Heart left ventricle (tissue), 16 donors: ENCODE data around the gene RALGAPA1. TPM values are rescaled to one million over a fixed set of nuclear protein-coding genes. Genes with fewer than 3 reads are reported as not detected.

ENCODE experiments used
- ATAC-seq, 4 donors: fragments of 200-7000 bp; cut with Tn5 transposase; one replicate each; pipeline ENCODE4 v1.9.1; 2020 to 2022; ENCODE audit warnings: moderate library complexity in 4 of 4, mild to moderate bottlenecking in 3 of 4, moderate number of reproducible peaks in 1 of 4
- DNase-seq, 5 donors: peaks; one replicate each; pipeline ENCODE4 v3.0.0-alpha.2; 2020
- H3K27ac ChIP-seq, 12 donors: fragments of 200-600 bp; sonication (generic) in 4 of 12; one replicate each; pipeline versions ENCODE4 v1.5.0 to v1.8.0; 2016 to 2022; ENCODE audit warnings: mild to moderate bottlenecking in 2 of 12
- H3K27me3 ChIP-seq, 9 donors: fragments of 200-600 bp; sonication (generic) in 2 of 9; one replicate each; pipeline versions ENCODE4 v1.5.1 to v1.8.0; 2016 to 2022; ENCODE audit warnings: mild to moderate bottlenecking in 3 of 9
- H3K36me3 ChIP-seq, 9 donors: fragments of 200-600 bp; sonication (generic) in 2 of 9; one replicate each; pipeline versions ENCODE4 v1.5.0 to v1.8.0; 2018 to 2022; ENCODE audit warnings: mild to moderate bottlenecking in 2 of 9
- H3K4me1 ChIP-seq, 12 donors: fragments of 200-600 bp; sonication (generic) in 4 of 12; one replicate each; pipeline versions ENCODE4 v1.5.0 to v1.8.0; 2016 to 2022; ENCODE audit warnings: mild to moderate bottlenecking in 3 of 12
- H3K4me3 ChIP-seq, 12 donors: fragments of 200-600 bp; sonication (generic) in 4 of 12; one replicate each; pipeline versions ENCODE4 v1.5.0 to v1.8.0; 2017 to 2022; ENCODE audit warnings: mild to moderate bottlenecking in 9 of 12, moderate library complexity in 4 of 12
- H3K9me3 ChIP-seq, 12 donors: fragments of 200-600 bp; sonication (generic) in 4 of 12; one replicate each; pipeline versions ENCODE4 v1.5.0 to v1.8.0; 2016 to 2022; ENCODE audit warnings: mild to moderate bottlenecking in 1 of 12
- CTCF ChIP-seq, 12 donors: fragments of 200-600 bp; sonication (generic) in 4 of 12; IDR thresholded peaks; one replicate each; pipeline versions ENCODE4 v1.5.0 to v1.8.0; 2018 to 2022; ENCODE audit warnings: antibody characterized with exemption in 12 of 12, mild to moderate bottlenecking in 5 of 12
- POLR2A ChIP-seq, 2 donors: fragments of 450-650 bp; IDR thresholded peaks; one replicate each; pipeline ENCODE4 v1.6.1; 2017; ENCODE audit warnings: antibody characterized with exemption in 2 of 2, mild to moderate bottlenecking in 2 of 2, moderate library complexity in 2 of 2
- WGBS, 4 donors: extraction: QIAGEN DNeasy Blood & Tissue Kit in 2 of 4; methylation state at CpG; one replicate each; pipeline versions ENCODE4 v1.1.5 to v1.1.7; 2013 to 2018; 5-methylcytosine and 5-hydroxymethylcytosine counted together
- intact Hi-C, 10 donors: fragments of 100-400 bp; cut with DNase I; formaldehyde crosslinking; loops; one replicate each; pipeline versions ENCODE4 v1.11.1 to v1.14.2; 2022
- polyA plus RNA-seq, 2 donors: library from polyadenylated mRNA; stranded (reverse); fragments of 200-250 nt; gene quantifications; one replicate each; pipeline ENCODE4 v1.2.3, GENCODE V29; 2013
- total RNA-seq, 9 donors: library from RNA; depleted of rRNA in 2 of 9; stranded (reverse); fragments of >200 nt in 2 of 9; fragmentation: NEBNext Ultra II Directional in 3 of 9; extraction: Animal tissue kit (Norgen Biotek cat#: 25700) in 3 of 9; gene quantifications; one replicate each; pipeline versions ENCODE4 v1.1.0 to v1.2.4, GENCODE V29; 2016 to 2023
- donor health status: ischemic (EF 13 %, LVEDD 7.1; RV severe dilation, severe dysfunction).
- donor health status: healthy with polysubstance abuse.
- donor health status: DM: no; HTN: yes; CAD: no.
- donor health status: DM: no; HTN: no; CAD: no.
- donor health status: ischemic (EF 25% LVEDD 6.9; RV normal size, moderate dysfunction).
- donor health status: ischemic (EF 25% LVEDD 5.7; RV mildly dilated, moderate dysfunction).
- donor health status: healthy.
- donor health status: DM: yes; HTN: yes; CAD: no.
- donor health status: ischemic (EF 35%, LVEDD 5.7; RV mildly dilated, moderate dysfunction).
- donor health status: nonischemic (EF 11% LVEDD 7.7; RV severe dilation, severe dysfunction).
- donor health status: DM: yes; HTN: yes; CAD: no.
- donor health status: PGD.
- donor health status: ischemic (EF 29% LVEDD 5.4; RV normal size, mild dysfunction).
- donor health status: nonischemic (EF 23%, LVEDD 6.1; RV moderate dilation, normal function).

Gene RALGAPA1
- total and polyA plus RNA-seq, 11 donors, result 9.9 to 43.0 (median 27.8) TPM

DNA sequence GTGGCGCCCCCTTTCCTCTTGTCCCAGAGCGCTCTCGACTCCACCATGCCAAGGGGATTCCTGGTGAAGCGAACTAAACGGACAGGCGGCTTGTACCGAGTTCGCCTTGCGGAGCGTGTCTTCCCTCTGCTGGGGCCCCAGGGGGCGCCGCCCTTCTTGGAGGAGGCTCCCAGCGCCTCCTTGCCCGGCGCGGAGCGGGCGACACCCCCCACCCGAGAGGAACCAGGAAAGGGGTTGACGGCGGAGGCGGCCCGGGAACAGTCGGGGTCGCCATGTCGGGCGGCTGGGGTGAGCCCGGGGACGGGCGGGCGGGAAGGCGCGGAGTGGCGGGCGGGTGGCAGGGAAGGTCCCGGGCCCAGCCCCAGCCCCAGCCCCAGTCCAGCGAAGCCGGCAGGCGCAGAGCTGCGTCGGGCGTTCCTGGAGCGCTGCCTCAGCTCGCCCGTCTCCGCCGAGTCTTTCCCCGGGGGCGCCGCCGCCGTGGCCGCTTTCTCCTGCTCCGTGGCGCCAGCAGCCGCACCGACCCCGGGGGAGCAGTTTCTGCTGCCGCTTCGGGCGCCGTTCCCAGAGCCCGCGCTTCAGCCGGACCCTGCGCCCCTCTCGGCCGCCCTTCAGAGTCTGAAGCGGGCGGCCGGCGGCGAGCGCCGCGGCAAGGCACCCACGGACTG, 274.8 kb downstream of the RALGAPA1 start:
- DNase-seq (peak in 1 of 5 donors; percentile 65), ATAC-seq (no peak)
- Histone ChIP-seq H3K4me3 (peak overlapping the region; percentile 36 to 58 (median 54)), H3K27me3 (peaks cover 27 to 73% (median 59%) of the 10 kb centered on the region in 9 donors), H3K4me1 (peaks cover 0 to 31% (median 27%) of the 10 kb centered on the region in 12 donors), H3K27ac (no peak overlapping the region), H3K36me3 (peaks cover 0 to 11% (median 6%) of the 10 kb centered on the region in 9 donors), H3K9me3 (no peaks in the 10 kb centered on the region)
- 0 to 2% (median 2%) methylated on average over 49 to 77 of the region's 77 CpGs for WGBS, 4 donors
- intact Hi-C loops, result no loop called here
- TF ChIP-seq CTCF (IDR thresholded peaks at IDR 0.05) (no peak), POLR2A (IDR thresholded peaks at IDR 0.05) (no peak)

GRCh38 chr14:35533357-35534207, 275.5 kb downstream of the RALGAPA1 start, which contains the start of gene INSM2:
TSS of gene INSM2 (plus strand) at chr14:35534164. CDS start at chr14:35534253, 89 bp downstream.
- H3K9me3 ChIP-seq, result no peaks in the 10 kb centered on the region
- peaks cover 0 to 11% (median 5%) of the 10 kb centered on the region in 9 donors for H3K36me3 ChIP-seq
- H3K27me3 ChIP-seq, result peaks cover 27 to 76% (median 64%) of the 10 kb centered on the region in 9 donors
- peak; percentile 25 to 81 (median 42) for DNase-seq
- peak in 3 of 4 donors; percentile 67 to 70 (median 69) for ATAC-seq
- TF ChIP-seq CTCF (IDR thresholded peaks at IDR 0.05) (no peak), POLR2A (IDR thresholded peaks at IDR 0.05) (no peak)
- H3K4me3 ChIP-seq, result peak within 1 kb of the TSS; percentile 36 to 58 (median 54)
- intact Hi-C loops, result no loop called here
- WGBS, 4 donors, result 1 to 3% (median 1%) methylated on average over 48 to 100 of the region's 100 CpGs
- no peak within 1 kb of the TSS for H3K27ac ChIP-seq
- H3K4me1 ChIP-seq, result peaks cover 0 to 31% (median 27%) of the 10 kb centered on the region in 12 donors

GRCh38 chr14:35532783-35533356, 276.2 kb downstream of the RALGAPA1 start:
- no peak for DNase-seq
- no peak for TF ChIP-seq CTCF (IDR thresholded peaks at IDR 0.05)
- no peak for TF ChIP-seq POLR2A (IDR thresholded peaks at IDR 0.05)
- intact Hi-C loops, result no loop called here
- peaks cover 0 to 6% (median 3%) of the 10 kb centered on the region in 9 donors for H3K36me3 ChIP-seq
- no peak for ATAC-seq
- H3K4me1 ChIP-seq, result peaks cover 0 to 31% (median 27%) of the 10 kb centered on the region in 12 donors
- H3K4me3 ChIP-seq, result peak overlapping the region; percentile 36 to 58 (median 54)
- WGBS, 4 donors, result 11 to 16% (median 13%) methylated on average over 6 of the region's 6 CpGs
- no peak overlapping the region for H3K27ac ChIP-seq
- no peaks in the 10 kb centered on the region for H3K9me3 ChIP-seq
- peaks cover 27 to 77% (median 64%) of the 10 kb centered on the region in 9 donors for H3K27me3 ChIP-seq
